HG03442 (cell line): ENCODE results near the gene GCNA.
"Not testable (repeated sequence)": the region's sequence is repeated elsewhere in the genome, so short reads cannot be mapped to it uniquely, and the experiment has no call there.

Experiments used
- ATAC-seq: cut with Tn5 transposase; IDR thresholded peaks from one replicate; pipeline ENCODE4 v1.9.1; 2021; ENCODE audit warnings: mild to moderate bottlenecking, moderate library complexity; ENCODE audit not compliant: unreplicated experiment

GCNA gene

GRCh38 chrX:71636438-71637252, 58.4 kb downstream of the GCNA start:
- no peak for ATAC-seq

GRCh38 chrX:71637253-71637618, 59.0 kb downstream of the GCNA start:
- no peak for ATAC-seq

- no peak for ATAC-seq
Observed at GRCh38 chrX:71637848-71638247, 59.6 kb downstream of the GCNA start.

- ATAC-seq = no peak
Observed at GRCh38 chrX:71638409-71638808, 60.2 kb downstream of the GCNA start.

- ATAC-seq = no peak
Observed at GRCh38 chrX:71640002-71640401, 61.8 kb downstream of the GCNA start.

GRCh38 chrX:71644406-71644805, 66.2 kb downstream of the GCNA start:
- not testable (repeated sequence) for ATAC-seq

GRCh38 chrX:71650333-71650969, 72.2 kb downstream of the GCNA start:
- ATAC-seq = peak; percentile 81

- ATAC-seq = no peak
Observed at GRCh38 chrX:71652405-71652804, 74.2 kb downstream of the GCNA start.

- no peak for ATAC-seq
Observed at GRCh38 chrX:71653344-71653743, 75.1 kb downstream of the GCNA start.

- ATAC-seq = no peak
Observed at GRCh38 chrX:71657267-71657666, 79.0 kb downstream of the GCNA start.

- no peak for ATAC-seq
Observed at GRCh38 chrX:71659342-71659741, 81.1 kb downstream of the GCNA start.

GRCh38 chrX:71659959-71660358, 81.7 kb downstream of the GCNA start:
- no peak for ATAC-seq

- no peak for ATAC-seq
Observed at GRCh38 chrX:71660562-71661416, 82.6 kb downstream of the GCNA start.

GRCh38 chrX:71661919-71662318, 83.7 kb downstream of the GCNA start:
- ATAC-seq = no peak

GRCh38 chrX:71662654-71663053, 84.4 kb downstream of the GCNA start:
- not testable (repeated sequence) for ATAC-seq
